K562 (cell line): ENCODE data around the gene CLTC. TPM values are rescaled to one million over a fixed set of nuclear protein-coding genes. Genes with fewer than 3 reads are reported as not detected.

Source experiments
- CHD1 ChIP-seq: fragments of 200-600 bp; sonication (generic); IDR thresholded peaks from one replicate; pipeline ENCODE4 v1.6.1; 2012; ENCODE audit warnings: mild to moderate bottlenecking, moderate library complexity, low read length, inconsistent platforms
- ESRRA ChIP-seq: fragments of 450-650 bp; IDR thresholded peaks from 2 replicates; pipeline ENCODE4 v1.6.1; 2014; ENCODE audit warnings: low read depth, mild to moderate bottlenecking, moderate library complexity, borderline replicate concordance
- GATA2 ChIP-seq: sonication (generic); formaldehyde crosslinking; IDR thresholded peaks from 2 replicates; pipeline ENCODE4 v1.4.0; 2020; ENCODE audit warnings: mild to moderate bottlenecking, missing genetic modification reagents
- HDAC1 ChIP-seq, 2 experiments: fragments of 450-650 bp; IDR thresholded peaks; 2 replicates each; pipeline ENCODE4 v1.6.1; 2016 to 2017; ENCODE audit warnings: inconsistent platforms in 1 of 2, mild to moderate bottlenecking in 1 of 2, moderate library complexity in 1 of 2
- NFIC ChIP-seq: fragments of 450-650 bp; IDR thresholded peaks from 2 replicates; pipeline ENCODE4 v1.6.1; 2017; ENCODE audit warnings: mild to moderate bottlenecking, inconsistent platforms
- POLR2B ChIP-seq: fragments of 450-650 bp; IDR thresholded peaks from 2 replicates; pipeline ENCODE4 v1.6.1; 2018; ENCODE audit warnings: low read depth; ENCODE audit not compliant: partially characterized antibody
- RBFOX2 ChIP-seq: fragments of 200-400 bp; formaldehyde crosslinking; IDR thresholded peaks from 2 replicates; pipeline ENCODE4 v1.6.1; 2017; ENCODE audit warnings: low read depth, mild to moderate bottlenecking, low read length, moderate library complexity
- RBM17 ChIP-seq: fragments of 200-400 bp; formaldehyde crosslinking; IDR thresholded peaks from 2 replicates; pipeline ENCODE4 v1.6.1; 2017; ENCODE audit warnings: low read depth, mild to moderate bottlenecking, low read length, borderline replicate concordance
- THRB ChIP-seq: fragments of 450-650 bp; formaldehyde crosslinking; conservative IDR thresholded peaks from 2 replicates; pipeline ENCODE4 v1.4.0; 2022; ENCODE audit warnings: mild to moderate bottlenecking, missing genetic modification characterization
- UBTF ChIP-seq, 2 experiments: IDR thresholded peaks; 2 replicates each; pipeline ENCODE4 v1.6.1; 2012; ENCODE audit warnings: improper control_type of control experiment in 2 of 2, low read depth in 2 of 2, low read length in 2 of 2, borderline replicate concordance in 1 of 2
- ZFP30 ChIP-seq: fragments of 250-450 bp; sonication (Bioruptor Pico); IDR thresholded peaks from 2 replicates; pipeline ENCODE4 v1.8.0; 2022; ENCODE audit warnings: moderate library complexity, mild to moderate bottlenecking, inconsistent platforms, borderline replicate concordance
- ZNF655 ChIP-seq: fragments of 250-450 bp; sonication (Bioruptor Pico); IDR thresholded peaks from 2 replicates; pipeline ENCODE4 v1.5.0; 2021
- ZNF780A ChIP-seq: fragments of 250-450 bp; sonication (Bioruptor Pico); IDR thresholded peaks from 2 replicates; pipeline ENCODE4 v1.5.0; 2021; ENCODE audit warnings: mild to moderate bottlenecking
- polyA plus RNA-seq, 8 experiments: library from polyadenylated mRNA; depleted of rRNA in 4 of 8; stranded (reverse) in 5 of 8; unstranded in 3 of 8; fragments of >200 nt; fragmentation: Nextera tagmentation in 2 of 8; fragmentation: Illumina TruSeq in 1 of 8; extraction: Ambion mirVana in 2 of 8; extraction: Trizol in 1 of 8; gene quantifications; 2 replicates each; pipeline versions ENCODE4 v1.2.1 to v1.2.3, GENCODE V29; 2011 to 2014; ENCODE audit warnings: inconsistent platforms in 1 of 8, missing spikeins in 1 of 8
- total RNA-seq, 7 experiments: library from RNA; depleted of rRNA in 6 of 7; stranded (reverse); fragments of >200 nt in 6 of 7; fragmentation: Illumina TruSeq in 2 of 7; extraction: Trizol in 2 of 7; gene quantifications; 2 replicates each; pipeline versions ENCODE4 v1.2.1 to v1.2.3, GENCODE V29; 2011 to 2021; ENCODE audit warnings: low replicate concordance in 1 of 7
- TF ChIP-seq, protein P1 (sequence below): fragments of 450-650 bp; IDR thresholded peaks from 2 replicates; pipeline ENCODE4 v1.6.1; 2016; ENCODE audit warnings: mild to moderate bottlenecking
- TF ChIP-seq, protein P2 (sequence below): fragments of 450-650 bp; IDR thresholded peaks from 2 replicates; pipeline ENCODE4 v1.6.1; 2017; ENCODE audit warnings: antibody characterized with exemption
- TF ChIP-seq, protein P3 (sequence below): sonication (generic); formaldehyde crosslinking; IDR thresholded peaks from 2 replicates; pipeline ENCODE4 v1.8.0; 2022; ENCODE audit warnings: mild to moderate bottlenecking, missing genetic modification reagents

The CLTC gene
- total and polyA plus RNA-seq, 9 of the 15 experiments (the other 6 are each of a cell fraction or from before 2014, with no cell fraction given), result 115 to 267 (median 174) TPM

DNA sequence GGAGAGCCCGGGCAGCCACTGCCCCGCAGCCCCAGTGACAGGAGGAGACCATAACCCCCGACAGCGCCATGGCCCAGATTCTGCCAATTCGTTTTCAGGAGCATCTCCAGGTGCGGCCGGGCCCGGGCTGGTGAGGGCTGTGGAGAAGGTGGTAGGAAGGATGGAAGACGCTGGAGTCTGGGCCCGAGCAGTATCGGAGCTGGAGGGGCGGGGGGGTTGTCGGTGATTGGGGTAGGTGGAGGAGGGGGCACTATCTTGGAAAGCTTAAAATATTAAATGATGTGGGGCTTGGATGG is 317 bp downstream of the CLTC start (continued):
- no peak for TF ChIP-seq UBTF (IDR thresholded peaks at IDR 0.05; ENCODE audit: borderline replicate concordance in 1 of 2, low read depth in 2 of 2, low read length in 2 of 2)
- no peak for TF ChIP-seq RBM17
- peak; percentile 40 for TF ChIP-seq POLR2B
- TF ChIP-seq RBFOX2, result 0 out of 2 replicates have a peak, but pooled peaks have one; percentile 67
- TF ChIP-seq ZNF655 (CRISPR knock-in tag), result no peak
- TF ChIP-seq ZFP30, result no peak
- TF ChIP-seq, protein P1, sequence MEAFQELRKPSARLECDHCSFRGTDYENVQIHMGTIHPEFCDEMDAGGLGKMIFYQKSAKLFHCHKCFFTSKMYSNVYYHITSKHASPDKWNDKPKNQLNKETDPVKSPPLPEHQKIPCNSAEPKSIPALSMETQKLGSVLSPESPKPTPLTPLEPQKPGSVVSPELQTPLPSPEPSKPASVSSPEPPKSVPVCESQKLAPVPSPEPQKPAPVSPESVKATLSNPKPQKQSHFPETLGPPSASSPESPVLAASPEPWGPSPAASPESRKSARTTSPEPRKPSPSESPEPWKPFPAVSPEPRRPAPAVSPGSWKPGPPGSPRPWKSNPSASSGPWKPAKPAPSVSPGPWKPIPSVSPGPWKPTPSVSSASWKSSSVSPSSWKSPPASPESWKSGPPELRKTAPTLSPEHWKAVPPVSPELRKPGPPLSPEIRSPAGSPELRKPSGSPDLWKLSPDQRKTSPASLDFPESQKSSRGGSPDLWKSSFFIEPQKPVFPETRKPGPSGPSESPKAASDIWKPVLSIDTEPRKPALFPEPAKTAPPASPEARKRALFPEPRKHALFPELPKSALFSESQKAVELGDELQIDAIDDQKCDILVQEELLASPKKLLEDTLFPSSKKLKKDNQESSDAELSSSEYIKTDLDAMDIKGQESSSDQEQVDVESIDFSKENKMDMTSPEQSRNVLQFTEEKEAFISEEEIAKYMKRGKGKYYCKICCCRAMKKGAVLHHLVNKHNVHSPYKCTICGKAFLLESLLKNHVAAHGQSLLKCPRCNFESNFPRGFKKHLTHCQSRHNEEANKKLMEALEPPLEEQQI, result 0 out of 2 replicates have a peak, but pooled peaks have one; percentile 2
- TF ChIP-seq, protein P2, sequence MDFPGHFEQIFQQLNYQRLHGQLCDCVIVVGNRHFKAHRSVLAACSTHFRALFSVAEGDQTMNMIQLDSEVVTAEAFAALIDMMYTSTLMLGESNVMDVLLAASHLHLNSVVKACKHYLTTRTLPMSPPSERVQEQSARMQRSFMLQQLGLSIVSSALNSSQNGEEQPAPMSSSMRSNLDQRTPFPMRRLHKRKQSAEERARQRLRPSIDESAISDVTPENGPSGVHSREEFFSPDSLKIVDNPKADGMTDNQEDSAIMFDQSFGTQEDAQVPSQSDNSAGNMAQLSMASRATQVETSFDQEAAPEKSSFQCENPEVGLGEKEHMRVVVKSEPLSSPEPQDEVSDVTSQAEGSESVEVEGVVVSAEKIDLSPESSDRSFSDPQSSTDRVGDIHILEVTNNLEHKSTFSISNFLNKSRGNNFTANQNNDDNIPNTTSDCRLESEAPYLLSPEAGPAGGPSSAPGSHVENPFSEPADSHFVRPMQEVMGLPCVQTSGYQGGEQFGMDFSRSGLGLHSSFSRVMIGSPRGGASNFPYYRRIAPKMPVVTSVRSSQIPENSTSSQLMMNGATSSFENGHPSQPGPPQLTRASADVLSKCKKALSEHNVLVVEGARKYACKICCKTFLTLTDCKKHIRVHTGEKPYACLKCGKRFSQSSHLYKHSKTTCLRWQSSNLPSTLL, result no peak
- TF ChIP-seq THRB (CRISPR knock-in tag), result 0 out of 2 replicates have a peak, but pooled peaks have one; percentile 9
- TF ChIP-seq GATA2 (CRISPR knock-in tag), result no peak
- TF ChIP-seq ESRRA, result no peak
- 0 out of 2 replicates have a peak, but pooled peaks have one; percentile 32 for TF ChIP-seq NFIC
- TF ChIP-seq CHD1, result peak; percentile 89
- TF ChIP-seq ZNF780A (CRISPR knock-in tag), result no peak
- TF ChIP-seq HDAC1 (IDR thresholded peaks at IDR 0.05), result 0 out of 4 replicates have a peak, but pooled peaks of 1 of the 2 experiments have one; percentile 37
- TF ChIP-seq, protein P3, sequence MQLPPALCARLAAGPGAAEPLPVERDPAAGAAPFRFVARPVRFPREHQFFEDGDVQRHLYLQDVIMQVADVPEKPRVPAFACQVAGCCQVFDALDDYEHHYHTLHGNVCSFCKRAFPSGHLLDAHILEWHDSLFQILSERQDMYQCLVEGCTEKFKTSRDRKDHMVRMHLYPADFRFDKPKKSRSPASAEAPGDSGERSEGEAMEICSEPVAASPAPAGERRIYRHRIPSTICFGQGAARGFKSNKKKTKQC (CRISPR knock-in tag), result no peak
